HG03103 (cell line): ENCODE measurements around the gene CBLL1.

Experiments
- ATAC-seq: cut with Tn5 transposase; IDR thresholded peaks from one replicate; pipeline ENCODE4 v1.9.1; 2021; ENCODE audit warnings: low read depth; ENCODE audit not compliant: unreplicated experiment

Gene CBLL1

DNA sequence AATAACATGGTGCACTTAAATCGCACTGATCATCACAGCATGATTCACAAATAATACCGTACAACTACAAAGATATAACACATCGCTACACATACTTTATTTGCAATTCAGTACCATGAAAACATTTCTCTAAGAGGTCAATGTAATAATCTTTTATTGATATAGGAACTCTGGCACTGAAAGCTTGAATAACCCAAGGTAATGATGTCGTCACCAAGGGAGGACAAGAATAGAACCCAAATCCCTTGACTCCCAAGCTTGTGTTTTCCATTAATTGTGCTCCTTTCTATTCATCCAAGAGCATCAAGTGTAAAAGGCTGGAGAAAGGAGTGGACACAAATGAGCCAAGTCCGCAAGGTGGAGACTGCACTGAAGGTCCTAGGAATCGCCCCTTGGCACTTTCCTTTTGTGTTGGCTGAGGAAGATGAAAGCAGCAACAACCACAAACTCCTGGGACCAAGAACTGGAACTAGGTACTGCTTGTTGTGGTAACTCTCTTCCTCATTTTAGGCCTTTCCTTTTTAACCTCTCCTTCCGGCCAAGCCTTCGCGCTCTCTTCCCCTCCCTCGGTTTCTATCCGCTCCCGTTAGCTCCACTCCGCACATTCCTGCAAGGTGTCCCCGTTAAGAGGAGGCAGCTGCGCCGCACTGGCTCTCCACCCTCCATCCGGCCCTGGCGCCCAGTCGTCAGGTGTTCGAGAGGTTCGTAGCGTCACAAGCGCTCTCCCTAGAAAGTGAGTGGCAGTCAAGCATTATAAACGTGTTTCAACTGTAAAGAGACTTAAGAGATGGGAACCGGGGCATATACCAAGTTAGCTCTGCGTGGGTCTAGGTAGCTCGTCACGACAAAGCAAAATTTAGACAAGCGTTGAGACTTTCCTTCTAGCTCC lies 1.0 kb upstream of the CBLL1 start:
- ATAC-seq, result peak; percentile 29

- peak; percentile 30 for ATAC-seq
Measured at GRCh38 chr7:107744345-107744750, 406 bp downstream of the CBLL1 start.

- ATAC-seq, result no peak
Measured at GRCh38 chr7:107746006-107746405, 2.1 kb downstream of the CBLL1 start.

DNA sequence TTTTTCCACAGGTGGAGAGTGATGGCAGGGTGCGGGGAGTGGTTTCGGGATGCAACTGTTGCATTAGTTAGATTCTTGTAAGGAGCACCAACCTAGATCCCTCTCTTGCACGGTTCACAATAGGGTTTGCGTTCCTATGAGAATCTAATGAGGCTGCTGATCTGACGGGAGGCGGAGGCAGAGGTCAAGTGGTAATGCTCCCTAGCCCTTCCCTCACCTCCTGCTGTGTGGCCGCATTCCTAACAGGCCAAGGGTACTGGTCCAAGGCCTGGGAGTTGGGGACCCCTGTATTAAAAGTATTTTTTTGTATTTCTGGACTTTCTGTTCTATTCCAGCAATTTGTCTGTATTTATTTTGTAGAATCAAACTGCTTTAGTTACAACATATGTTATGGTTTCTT lies 7.2 kb downstream of the CBLL1 start:
- no peak for ATAC-seq

DNA sequence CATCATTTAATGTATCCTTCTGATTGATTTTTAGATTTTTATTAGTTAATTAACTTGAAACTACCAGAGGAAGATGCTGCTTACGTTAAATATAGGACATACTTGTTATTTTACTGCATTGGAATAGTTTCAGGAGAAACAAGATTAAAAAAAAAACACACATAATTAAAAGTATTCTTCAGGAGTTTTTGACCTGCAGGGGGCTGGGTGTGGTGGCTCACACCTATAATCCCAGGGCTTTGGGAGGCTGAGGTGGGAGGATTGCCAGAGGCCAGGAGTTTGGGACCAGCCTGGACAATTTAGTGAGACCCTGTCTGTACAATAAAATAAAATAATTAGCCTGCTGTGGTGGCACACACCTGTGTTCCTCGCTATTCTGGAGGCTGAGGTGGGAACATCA lies 10.7 kb downstream of the CBLL1 start:
- no peak for ATAC-seq

DNA sequence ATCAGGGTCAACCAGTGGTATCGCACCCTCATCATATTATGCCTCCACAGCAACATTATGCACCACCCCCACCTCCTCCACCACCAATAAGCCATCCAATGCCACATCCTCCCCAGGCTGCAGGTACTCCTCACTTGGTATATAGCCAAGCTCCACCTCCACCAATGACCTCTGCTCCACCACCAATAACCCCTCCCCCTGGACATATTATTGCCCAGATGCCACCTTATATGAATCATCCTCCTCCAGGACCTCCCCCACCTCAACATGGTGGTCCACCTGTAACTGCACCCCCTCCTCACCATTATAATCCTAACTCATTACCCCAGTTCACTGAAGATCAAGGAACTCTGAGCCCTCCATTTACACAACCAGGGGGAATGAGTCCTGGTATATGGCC lies 14.7 kb downstream of the CBLL1 start:
- ATAC-seq, result no peak

DNA sequence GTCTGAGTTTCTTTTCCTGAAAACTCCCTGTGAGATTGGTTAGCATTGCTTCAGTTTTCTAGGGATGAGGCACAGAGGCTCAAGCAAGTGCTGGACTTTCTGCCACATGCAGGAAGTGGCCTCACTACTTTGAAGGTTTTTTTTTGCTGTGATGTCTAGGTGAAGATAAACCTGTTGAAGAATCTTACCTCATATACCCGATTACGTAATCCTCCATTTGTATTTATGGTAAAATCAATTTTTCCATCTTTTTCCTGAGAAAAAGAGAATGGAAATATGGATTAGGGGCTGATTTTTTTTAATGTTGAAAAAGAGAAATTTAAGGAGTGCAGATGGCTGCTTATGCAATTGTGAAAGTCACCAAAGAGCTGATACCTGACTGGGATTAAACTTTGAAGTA lies 23.4 kb downstream of the CBLL1 start:
- ATAC-seq, result no peak

DNA sequence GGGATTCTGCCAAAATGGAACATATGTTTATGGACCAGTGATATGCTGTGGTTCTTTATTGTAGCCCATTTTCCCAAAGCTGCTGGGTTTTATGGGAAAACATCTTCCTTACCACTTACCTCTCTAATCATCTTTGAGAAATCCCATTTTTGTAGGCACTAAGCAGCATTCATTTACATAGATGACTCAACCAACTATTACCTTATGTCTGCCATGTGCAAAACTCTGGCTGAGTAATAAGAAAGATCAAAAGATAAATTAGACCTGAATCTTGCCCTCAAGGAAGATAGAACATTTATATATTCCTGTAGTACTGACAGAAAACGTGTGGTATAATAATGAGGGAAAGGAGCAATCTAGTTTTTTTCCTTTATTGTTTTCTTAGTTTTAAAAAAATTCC lies 24.3 kb downstream of the CBLL1 start:
- no peak for ATAC-seq

GRCh38 chr7:107773027-107773426 lies 29.1 kb downstream of the CBLL1 start:
- ATAC-seq, result no peak

- ATAC-seq, result no peak
Measured at GRCh38 chr7:107777702-107778101, 33.8 kb downstream of the CBLL1 start.

DNA sequence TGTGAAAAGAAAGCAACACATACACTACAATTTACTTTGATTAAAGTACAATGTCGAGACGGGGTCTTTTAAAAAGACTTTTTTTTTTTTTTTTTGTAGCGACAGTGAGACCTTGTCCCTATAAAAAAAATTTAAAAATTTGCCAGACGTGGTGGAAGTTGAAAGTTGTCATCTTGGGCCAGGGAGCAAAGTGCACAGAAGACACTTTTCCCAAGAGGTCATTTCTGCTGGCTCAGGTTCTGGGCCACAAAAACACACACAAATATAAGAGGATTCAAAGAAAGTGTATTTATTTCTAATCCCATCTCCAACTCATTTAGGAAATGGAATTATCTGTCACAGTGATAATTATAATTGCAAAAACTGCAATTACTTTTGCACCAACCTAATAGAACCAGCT lies 34.3 kb downstream of the CBLL1 start:
- ATAC-seq, result no peak

GRCh38 chr7:107779647-107780099 lies 35.7 kb downstream of the CBLL1 start:
- no peak for ATAC-seq

GRCh38 chr7:107782374-107782773 lies 38.4 kb downstream of the CBLL1 start:
- no peak for ATAC-seq

DNA sequence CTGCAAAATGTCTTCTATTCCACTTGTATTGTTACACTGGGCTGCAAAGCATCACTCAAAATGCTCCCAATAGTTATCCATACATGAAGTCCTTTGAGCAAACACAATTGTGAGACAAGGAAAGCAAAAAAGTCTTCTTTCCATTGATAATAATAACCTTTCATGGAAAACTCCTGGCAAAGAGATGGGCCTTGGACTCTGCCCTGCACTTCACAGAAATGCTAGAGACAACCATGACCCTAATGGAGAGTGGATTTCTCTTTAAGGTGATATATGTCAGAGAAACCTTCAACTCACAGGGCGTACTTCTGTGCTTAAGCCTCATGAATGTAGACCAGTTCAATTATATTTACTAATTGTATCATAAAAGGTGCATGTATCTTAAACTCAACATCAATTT lies 39.7 kb downstream of the CBLL1 start:
- no peak for ATAC-seq

- ATAC-seq, result no peak
Measured at GRCh38 chr7:107785170-107785569, 41.2 kb downstream of the CBLL1 start.

DNA sequence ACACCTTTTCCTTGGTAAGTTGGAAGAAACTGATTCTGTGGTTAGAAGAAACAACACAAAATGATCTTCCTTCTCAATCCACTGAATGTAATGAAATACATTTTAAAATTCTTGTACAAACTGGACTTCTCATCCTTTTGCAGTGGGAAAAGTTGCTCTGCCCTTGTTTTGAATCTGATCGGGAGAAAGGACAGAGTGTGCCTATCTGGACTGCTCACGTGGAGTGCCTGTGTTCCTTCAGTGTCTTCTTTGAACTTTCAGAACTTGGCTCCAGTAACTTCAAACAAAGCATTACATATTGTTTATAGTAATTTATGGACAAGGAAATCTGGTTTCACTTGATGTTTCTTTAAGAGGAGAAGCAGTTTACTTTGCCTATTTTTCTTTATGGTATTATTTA lies 42.0 kb downstream of the CBLL1 start:
- ATAC-seq, result no peak

GRCh38 chr7:107788216-107788615 lies 44.3 kb downstream of the CBLL1 start:
- no peak for ATAC-seq

- ATAC-seq, result no peak
Measured at GRCh38 chr7:107788662-107789061, 44.7 kb downstream of the CBLL1 start.

- no peak for ATAC-seq
Measured at GRCh38 chr7:107789647-107790046, 45.7 kb downstream of the CBLL1 start.

GRCh38 chr7:107792364-107792763 lies 48.4 kb downstream of the CBLL1 start:
- no peak for ATAC-seq

DNA sequence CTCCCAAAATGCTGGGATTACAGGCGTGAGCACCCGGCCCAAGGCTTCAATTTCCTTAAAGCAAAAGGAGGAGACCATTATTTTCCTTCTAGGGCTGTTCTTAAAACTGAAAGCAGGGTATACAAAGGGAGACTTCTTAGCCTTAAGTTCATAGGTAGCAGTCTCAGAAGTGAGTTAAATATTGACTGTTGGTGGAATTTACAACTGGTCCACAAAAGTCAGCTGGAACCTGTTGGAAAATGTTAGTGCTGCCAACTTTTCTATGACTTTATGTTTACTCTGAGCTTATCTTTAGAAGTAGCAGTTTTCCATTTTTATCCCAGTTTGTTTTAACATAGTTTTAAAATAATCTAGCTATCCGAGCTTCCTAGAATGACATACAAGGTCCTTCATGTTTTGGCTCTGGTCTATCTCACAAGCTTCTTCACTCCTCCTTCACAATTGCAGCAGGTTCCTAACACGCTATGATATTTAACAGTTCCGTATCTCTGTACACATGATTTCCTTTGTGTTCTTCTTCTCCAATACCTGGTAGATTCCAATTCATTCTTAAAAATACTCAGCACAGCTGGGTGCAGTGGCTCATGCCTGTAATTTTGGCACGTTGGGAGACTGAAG lies 55.8 kb downstream of the CBLL1 start:
- ATAC-seq, result no peak

DNA sequence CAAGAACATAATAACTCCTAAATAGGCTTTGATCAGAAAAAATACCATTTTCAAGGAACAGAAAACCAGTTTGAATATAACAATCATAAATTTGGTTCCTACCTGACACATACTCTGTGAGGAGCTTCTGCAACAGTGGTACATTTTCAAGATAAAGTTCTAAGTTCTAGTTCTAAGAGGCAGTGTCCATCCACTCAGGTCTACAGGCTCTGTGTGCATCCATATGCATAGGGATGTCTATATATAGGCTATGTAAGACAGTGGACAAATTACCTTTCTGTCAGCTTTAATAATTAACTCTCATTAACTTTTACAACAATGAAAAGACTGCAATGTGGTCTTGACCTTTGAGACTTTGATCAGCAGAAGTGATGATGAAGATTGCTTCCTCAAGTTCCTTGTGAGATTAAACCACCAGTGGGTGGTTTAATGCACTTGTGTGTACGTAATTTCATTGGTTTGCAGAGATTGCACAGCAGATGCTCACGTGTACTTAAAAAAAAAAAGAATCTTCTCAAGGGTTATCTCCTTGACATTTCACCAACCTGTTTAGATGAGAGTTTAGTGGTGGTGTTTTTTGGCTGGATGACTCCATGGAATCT lies 59.2 kb downstream of the CBLL1 start, which contains the start of gene SLC26A3:
TSS of gene SLC26A3 (minus strand) at position 215 of the 602 bp plus-strand sequence. CDS start 8,714 bp downstream, outside the sequence.
- ATAC-seq, result no peak
